Upper lobe of right lung (tissue), 1 donor: Measurements from ENCODE around the gene ZFP1. TPM values are rescaled to one million over a fixed set of nuclear protein-coding genes. Genes with fewer than 3 reads are reported as not detected.
A peak's percentile ranks its signal among the peaks of the same experiment; 100 is the strongest.

Experiments
- ATAC-seq: fragments of 200-7000 bp; cut with Tn5 transposase; one replicate; pipeline ENCODE4 v1.9.1; 2020; ENCODE audit warnings: mild to moderate bottlenecking, moderate library complexity
- DNase-seq: peaks from one replicate; pipeline ENCODE4 v3.0.0-alpha.2; 2020
- H3K27ac ChIP-seq: fragments of 200-600 bp; one replicate; pipeline ENCODE4 v1.8.0; 2022
- H3K27me3 ChIP-seq: fragments of 200-600 bp; one replicate; pipeline ENCODE4 v1.8.0; 2022; ENCODE audit warnings: mild to moderate bottlenecking
- H3K36me3 ChIP-seq: fragments of 200-600 bp; one replicate; pipeline ENCODE4 v1.8.0; 2022
- H3K4me1 ChIP-seq: fragments of 200-600 bp; one replicate; pipeline ENCODE4 v1.8.0; 2022
- H3K4me3 ChIP-seq: fragments of 200-600 bp; one replicate; pipeline ENCODE4 v1.8.0; 2022; ENCODE audit warnings: mild to moderate bottlenecking
- H3K9me3 ChIP-seq: fragments of 200-600 bp; one replicate; pipeline ENCODE4 v1.8.0; 2022
- intact Hi-C: fragments of 100-400 bp; cut with DNase I; formaldehyde crosslinking; loops from one replicate; pipeline ENCODE4 v1.11.0; 2022
- total RNA-seq: library from RNA; stranded (reverse); fragmentation: NEBNext Ultra II Directional; extraction: Animal tissue kit (Norgen Biotek cat#: 25700); gene quantifications from one replicate; pipeline ENCODE4 v1.2.1, GENCODE V29; 2021
- TF ChIP-seq, protein P1 (sequence below): fragments of 200-600 bp; IDR thresholded peaks from one replicate; pipeline ENCODE4 v1.8.0; 2022; ENCODE audit warnings: antibody characterized with exemption
- donor health status: DM: no; HTN: yes; CAD: no; lungs with severe emphysema.

Gene ZFP1
- total RNA-seq, 1 donor from 2014 or later = 9.8 TPM

DNA sequence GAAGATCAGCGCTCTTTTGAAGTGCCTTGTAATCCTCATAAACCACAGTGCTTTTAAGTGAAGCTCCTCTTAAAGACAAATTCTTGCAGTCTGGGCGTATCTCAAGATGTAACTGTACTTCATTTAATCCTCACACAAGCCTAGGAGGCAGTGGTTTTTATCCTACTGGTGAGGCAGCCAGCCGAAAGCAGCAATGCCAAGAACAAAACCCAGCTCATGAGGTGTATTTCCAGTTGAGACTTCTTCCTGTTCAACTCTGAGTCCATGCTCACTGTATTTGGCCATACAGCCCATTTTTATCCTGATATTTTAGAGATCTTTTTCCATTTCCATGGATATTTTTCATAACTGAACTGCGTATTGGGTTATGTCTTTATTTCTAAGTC is 44.9 kb downstream of the ZFP1 start:
- H3K36me3 ChIP-seq = no peaks in the 10 kb centered on the region
- H3K4me3 ChIP-seq = no peak overlapping the region
- no peaks in the 10 kb centered on the region for H3K9me3 ChIP-seq
- ATAC-seq = no peak
- TF ChIP-seq, protein P1, sequence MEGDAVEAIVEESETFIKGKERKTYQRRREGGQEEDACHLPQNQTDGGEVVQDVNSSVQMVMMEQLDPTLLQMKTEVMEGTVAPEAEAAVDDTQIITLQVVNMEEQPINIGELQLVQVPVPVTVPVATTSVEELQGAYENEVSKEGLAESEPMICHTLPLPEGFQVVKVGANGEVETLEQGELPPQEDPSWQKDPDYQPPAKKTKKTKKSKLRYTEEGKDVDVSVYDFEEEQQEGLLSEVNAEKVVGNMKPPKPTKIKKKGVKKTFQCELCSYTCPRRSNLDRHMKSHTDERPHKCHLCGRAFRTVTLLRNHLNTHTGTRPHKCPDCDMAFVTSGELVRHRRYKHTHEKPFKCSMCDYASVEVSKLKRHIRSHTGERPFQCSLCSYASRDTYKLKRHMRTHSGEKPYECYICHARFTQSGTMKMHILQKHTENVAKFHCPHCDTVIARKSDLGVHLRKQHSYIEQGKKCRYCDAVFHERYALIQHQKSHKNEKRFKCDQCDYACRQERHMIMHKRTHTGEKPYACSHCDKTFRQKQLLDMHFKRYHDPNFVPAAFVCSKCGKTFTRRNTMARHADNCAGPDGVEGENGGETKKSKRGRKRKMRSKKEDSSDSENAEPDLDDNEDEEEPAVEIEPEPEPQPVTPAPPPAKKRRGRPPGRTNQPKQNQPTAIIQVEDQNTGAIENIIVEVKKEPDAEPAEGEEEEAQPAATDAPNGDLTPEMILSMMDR = no peak
- H3K4me1 ChIP-seq = no peaks in the 10 kb centered on the region
- H3K27ac ChIP-seq = no peak overlapping the region
- H3K27me3 ChIP-seq = no peaks in the 10 kb centered on the region
- DNase-seq = no peak
- intact Hi-C loops = no loop called here

DNA sequence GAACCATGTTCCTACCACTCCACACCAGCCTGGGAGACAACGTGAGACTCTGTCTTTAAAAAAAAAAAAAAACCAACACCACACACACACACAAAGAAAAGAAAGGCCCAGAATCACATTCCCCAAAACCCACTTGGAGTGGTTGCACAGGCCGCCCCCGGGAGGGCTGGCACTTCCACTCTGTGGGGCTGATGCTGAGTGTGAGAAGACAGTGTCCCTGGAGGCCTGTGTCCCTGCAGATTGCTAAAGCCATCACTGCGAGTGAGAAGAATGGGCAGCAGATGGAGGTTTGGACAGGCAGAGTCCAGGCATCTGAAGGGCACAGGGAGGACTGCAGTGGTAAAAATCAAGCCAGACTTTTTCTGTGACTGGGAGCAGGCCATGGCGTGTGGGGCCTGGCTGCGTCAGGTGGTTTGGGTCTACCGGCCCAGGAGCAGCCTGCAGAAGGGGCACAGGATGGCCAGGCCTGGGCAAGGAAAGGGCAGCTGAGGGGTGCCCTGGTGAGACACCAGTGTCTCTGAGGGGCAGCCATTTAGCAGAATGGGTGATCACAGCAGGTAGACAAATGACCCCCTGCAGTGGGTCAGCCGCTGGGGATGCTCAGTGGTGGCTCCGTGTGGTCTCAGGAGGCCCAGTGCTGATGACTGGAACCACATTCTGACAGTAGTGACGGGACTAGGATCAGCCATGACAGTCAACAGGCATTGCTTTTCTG is 45.6 kb downstream of the ZFP1 start:
- intact Hi-C loops = no loop called here
- no peak overlapping the region for H3K27ac ChIP-seq
- DNase-seq (peak; percentile 55), ATAC-seq (no peak)
- no peak overlapping the region for H3K4me3 ChIP-seq
- H3K27me3 ChIP-seq = no peaks in the 10 kb centered on the region
- no peaks in the 10 kb centered on the region for H3K9me3 ChIP-seq
- TF ChIP-seq, protein P1 = no peak
- H3K36me3 ChIP-seq = no peaks in the 10 kb centered on the region
- H3K4me1 ChIP-seq = no peaks in the 10 kb centered on the region

DNA sequence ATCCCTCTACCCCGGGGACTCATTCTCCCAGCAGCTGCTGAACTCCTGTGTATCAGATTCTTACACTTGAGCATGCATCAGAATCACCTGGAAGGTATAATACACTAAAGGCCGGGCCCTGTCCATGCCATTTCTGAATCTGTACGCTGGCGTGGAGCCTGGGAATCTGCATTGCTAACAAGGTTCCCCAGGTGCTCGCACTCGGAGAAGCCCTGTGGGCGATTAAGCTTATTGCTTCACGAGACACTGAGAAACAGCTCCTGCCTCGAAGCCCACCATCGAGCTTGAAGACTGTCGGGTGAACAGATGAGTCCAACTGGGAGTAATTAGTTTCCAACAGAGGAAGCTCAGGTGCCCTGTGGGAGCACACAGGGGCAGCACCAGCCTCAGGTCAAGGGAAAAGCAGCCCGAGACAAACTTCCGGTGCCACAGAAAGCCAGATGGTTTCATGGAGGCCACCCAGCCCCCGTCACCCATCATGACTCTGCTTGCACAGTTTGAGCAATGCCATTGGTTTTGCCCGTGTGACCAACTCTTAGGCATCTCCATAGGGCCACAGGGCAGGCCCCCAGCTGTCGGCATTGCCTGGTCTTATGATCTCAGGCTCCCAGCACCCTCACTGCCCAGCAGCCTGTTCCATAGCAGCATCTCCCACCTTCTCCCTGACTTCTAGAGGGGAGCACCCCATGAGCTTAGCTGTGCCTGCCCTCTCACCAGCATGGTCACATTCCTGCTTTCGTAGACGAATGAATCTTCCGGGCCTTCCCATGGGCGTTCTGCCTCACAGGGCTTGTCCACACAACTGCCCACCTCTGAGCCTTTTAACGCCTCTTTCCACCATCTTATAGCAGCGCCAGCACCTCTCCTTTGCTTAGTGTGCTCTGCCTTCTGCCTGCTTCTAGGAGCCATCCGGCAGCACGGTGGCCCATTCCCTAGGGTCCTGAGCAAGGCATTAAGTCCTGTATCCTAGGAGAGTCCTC is 47.8 kb downstream of the ZFP1 start:
- ATAC-seq (no peak), DNase-seq (peak; percentile 51)
- no peak overlapping the region for H3K27ac ChIP-seq
- TF ChIP-seq, protein P1 = no peak
- no peaks in the 10 kb centered on the region for H3K27me3 ChIP-seq
- intact Hi-C loops = no loop called here
- no peak overlapping the region for H3K4me3 ChIP-seq
- H3K9me3 ChIP-seq = no peaks in the 10 kb centered on the region
- H3K36me3 ChIP-seq = no peaks in the 10 kb centered on the region
- H3K4me1 ChIP-seq = no peaks in the 10 kb centered on the region

DNA sequence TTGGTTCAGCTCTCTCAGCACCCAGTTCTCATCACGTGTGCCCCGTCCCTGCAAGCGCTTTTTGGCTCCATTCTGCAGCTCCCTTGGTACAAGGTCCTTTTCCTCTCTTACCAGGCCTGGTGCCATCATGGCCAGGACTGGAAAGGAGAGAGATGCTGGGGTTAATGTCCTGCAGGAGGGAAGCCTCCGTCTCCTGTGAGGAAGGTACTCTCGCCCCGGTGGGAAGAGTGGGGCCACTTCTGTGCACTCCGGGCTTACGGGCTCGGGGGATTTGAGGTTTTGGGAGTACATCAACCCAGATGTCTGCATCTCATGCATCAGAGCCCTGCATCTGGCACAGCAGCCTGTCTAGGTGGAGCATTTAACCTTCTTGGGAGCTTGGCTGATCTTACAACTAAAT is 48.5 kb downstream of the ZFP1 start:
- ATAC-seq = no peak
- TF ChIP-seq, protein P1 = no peak
- Histone ChIP-seq H3K4me1 (no peaks in the 10 kb centered on the region), H3K4me3 (no peak overlapping the region), H3K9me3 (no peaks in the 10 kb centered on the region), H3K36me3 (no peaks in the 10 kb centered on the region), H3K27me3 (no peaks in the 10 kb centered on the region), H3K27ac (no peak overlapping the region)
- intact Hi-C loops = no loop called here
- DNase-seq = peak; percentile 48

DNA sequence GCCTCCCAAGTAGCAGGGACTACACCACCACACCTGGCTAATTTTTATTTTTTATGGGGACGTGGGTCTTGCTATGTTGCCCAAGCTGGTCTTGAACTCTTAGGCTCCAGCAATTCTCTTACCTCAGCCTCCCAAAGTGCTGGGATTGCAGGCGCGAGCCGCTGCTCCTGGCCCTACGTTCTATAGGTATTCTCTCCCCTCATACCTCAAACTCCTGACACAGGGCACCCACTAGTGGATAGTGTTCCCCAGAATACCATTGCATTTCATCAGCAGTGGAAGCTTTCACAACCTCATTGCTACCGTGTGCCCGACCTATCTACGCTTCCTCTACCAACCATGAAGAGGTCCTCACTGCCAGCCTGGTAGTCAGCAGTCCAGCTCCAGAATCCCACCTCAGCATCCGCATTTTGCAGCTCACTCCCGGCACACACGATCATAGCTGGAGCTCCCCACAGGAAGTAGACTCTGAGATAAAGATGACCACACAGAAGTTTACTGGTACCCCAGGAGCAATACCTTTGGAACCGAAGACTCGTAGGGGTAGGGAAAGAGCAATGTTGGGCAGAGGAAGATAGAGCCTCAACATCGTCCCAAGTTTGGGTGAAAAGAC is 49.3 kb downstream of the ZFP1 start:
- TF ChIP-seq, protein P1 = no peak
- H3K4me1 ChIP-seq = no peaks in the 10 kb centered on the region
- ATAC-seq (no peak), DNase-seq (peak; percentile 22)
- intact Hi-C loops = no loop called here
- H3K4me3 ChIP-seq = no peak overlapping the region
- no peaks in the 10 kb centered on the region for H3K36me3 ChIP-seq
- H3K27me3 ChIP-seq = no peaks in the 10 kb centered on the region
- H3K27ac ChIP-seq = no peak overlapping the region
- no peaks in the 10 kb centered on the region for H3K9me3 ChIP-seq
